Uterus (tissue), 4 donors: ENCODE results near the gene RNU5B-1. TPM values are rescaled to one million over a fixed set of nuclear protein-coding genes. Genes with fewer than 3 reads are reported as not detected.

Experiments
- DNase-seq, 2 donors: peaks; one replicate each; pipeline ENCODE4 v3.0.0-alpha.2; 2019 to 2020
- H3K27ac ChIP-seq, 2 donors: fragments of 200-600 bp; sonication (generic); 1 replicate in 1 of 2; 2 replicates in 1 of 2; pipeline ENCODE4 v1.5.1; 2016 to 2018
- H3K27me3 ChIP-seq, 2 donors: fragments of 200-600 bp; sonication (generic); one replicate each; pipeline ENCODE4 v1.5.1; 2018 to 2019; ENCODE audit warnings: control low read depth in 1 of 2
- H3K36me3 ChIP-seq, 2 donors: fragments of 200-600 bp; sonication (generic); one replicate each; pipeline ENCODE4 v1.5.1; 2019; ENCODE audit warnings: control low read depth in 1 of 2
- H3K4me1 ChIP-seq, 2 donors: fragments of 200-600 bp; sonication (generic); one replicate each; pipeline ENCODE4 v1.5.1; 2018 to 2019; ENCODE audit warnings: control low read depth in 1 of 2
- H3K4me3 ChIP-seq, 2 donors: fragments of 200-600 bp; sonication (generic); 1 replicate in 1 of 2; 2 replicates in 1 of 2; pipeline ENCODE4 v1.5.1; 2018 to 2019; ENCODE audit warnings: mild to moderate bottlenecking in 1 of 2
- H3K9me3 ChIP-seq, 2 donors: fragments of 200-600 bp; sonication (generic); one replicate each; pipeline ENCODE4 v1.5.1; 2019; ENCODE audit warnings: control low read depth in 1 of 2
- POLR2A ChIP-seq, 2 donors: fragments of 450-650 bp; IDR thresholded peaks; one replicate each; pipeline ENCODE4 v1.6.1; 2016; ENCODE audit warnings: antibody characterized with exemption in 2 of 2, mild to moderate bottlenecking in 1 of 2, moderate library complexity in 1 of 2
- intact Hi-C: fragments of 100-400 bp; cut with DNase I; formaldehyde crosslinking; loops from one replicate; pipeline ENCODE4 v1.15.1; 2023; ENCODE audit warnings: low total_unique reads
- total RNA-seq, 4 donors: library from RNA; depleted of rRNA in 3 of 4; stranded (reverse); fragments of >200 nt in 3 of 4; gene quantifications; one replicate each; pipeline versions ENCODE4 v1.1.0 to v1.2.4, GENCODE V29; 2014 to 2023
- TF ChIP-seq, protein P1 (sequence below), 4 experiments: fragments of 200-600 bp in 2 of 4; fragments of 450-650 bp in 2 of 4; sonication (generic) in 2 of 4; IDR thresholded peaks; one replicate each; pipeline ENCODE4 v1.5.1; 2016 to 2019; ENCODE audit warnings: antibody characterized with exemption in 4 of 4, mild to moderate bottlenecking in 2 of 4, moderate library complexity in 1 of 4
- donor health status: DM: yes; HTN: yes; CAD: no.

Gene RNU5B-1
- total RNA-seq, 4 donors from 2014 or later, result 34.0 TPM; not detected in 3

DNA sequence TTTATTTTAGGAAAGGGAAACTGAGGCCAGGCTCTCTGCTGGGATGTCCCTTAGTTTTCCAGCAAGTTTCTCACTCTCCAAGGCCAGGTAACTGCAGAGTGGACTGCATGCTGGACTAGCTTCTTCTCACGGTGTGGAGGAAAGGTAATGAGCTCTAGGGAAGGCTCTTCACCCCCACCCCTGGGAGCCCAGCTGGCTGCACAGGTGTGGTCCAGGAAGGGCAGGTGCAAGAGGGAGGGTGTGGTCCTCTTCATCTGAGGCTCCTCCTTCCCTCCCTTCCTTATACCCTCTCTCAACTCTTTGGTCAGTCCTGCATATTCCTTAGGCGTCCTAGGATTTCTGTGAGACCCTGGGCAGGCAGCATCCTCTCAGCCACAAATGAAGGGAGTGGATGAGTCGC is 33.9 kb downstream of the RNU5B-1 start:
- Histone ChIP-seq H3K27ac (no peak overlapping the region), H3K9me3 (no peaks in the 10 kb centered on the region), H3K4me1 (no peaks in the 10 kb centered on the region), H3K4me3 (no peak overlapping the region), H3K36me3 (no peaks in the 10 kb centered on the region), H3K27me3 (no peaks in the 10 kb centered on the region)
- TF ChIP-seq, protein P1, sequence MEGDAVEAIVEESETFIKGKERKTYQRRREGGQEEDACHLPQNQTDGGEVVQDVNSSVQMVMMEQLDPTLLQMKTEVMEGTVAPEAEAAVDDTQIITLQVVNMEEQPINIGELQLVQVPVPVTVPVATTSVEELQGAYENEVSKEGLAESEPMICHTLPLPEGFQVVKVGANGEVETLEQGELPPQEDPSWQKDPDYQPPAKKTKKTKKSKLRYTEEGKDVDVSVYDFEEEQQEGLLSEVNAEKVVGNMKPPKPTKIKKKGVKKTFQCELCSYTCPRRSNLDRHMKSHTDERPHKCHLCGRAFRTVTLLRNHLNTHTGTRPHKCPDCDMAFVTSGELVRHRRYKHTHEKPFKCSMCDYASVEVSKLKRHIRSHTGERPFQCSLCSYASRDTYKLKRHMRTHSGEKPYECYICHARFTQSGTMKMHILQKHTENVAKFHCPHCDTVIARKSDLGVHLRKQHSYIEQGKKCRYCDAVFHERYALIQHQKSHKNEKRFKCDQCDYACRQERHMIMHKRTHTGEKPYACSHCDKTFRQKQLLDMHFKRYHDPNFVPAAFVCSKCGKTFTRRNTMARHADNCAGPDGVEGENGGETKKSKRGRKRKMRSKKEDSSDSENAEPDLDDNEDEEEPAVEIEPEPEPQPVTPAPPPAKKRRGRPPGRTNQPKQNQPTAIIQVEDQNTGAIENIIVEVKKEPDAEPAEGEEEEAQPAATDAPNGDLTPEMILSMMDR (IDR thresholded peaks at IDR 0.05), result no peak
- TF ChIP-seq POLR2A (IDR thresholded peaks at IDR 0.05), result no peak
- intact Hi-C loops, result no loop called here
- DNase-seq, result no peak

GRCh38 chr15:65338823-65339222 is 34.3 kb downstream of the RNU5B-1 start:
- H3K27me3 ChIP-seq, result no peaks in the 10 kb centered on the region
- no peak overlapping the region for H3K4me3 ChIP-seq
- TF ChIP-seq, protein P1 (IDR thresholded peaks at IDR 0.05), result no peak
- no peak for TF ChIP-seq POLR2A (IDR thresholded peaks at IDR 0.05)
- H3K9me3 ChIP-seq, result no peaks in the 10 kb centered on the region
- intact Hi-C loops, result no loop called here
- no peaks in the 10 kb centered on the region for H3K36me3 ChIP-seq
- no peaks in the 10 kb centered on the region for H3K4me1 ChIP-seq
- H3K27ac ChIP-seq, result no peak overlapping the region
- no peak for DNase-seq

DNA sequence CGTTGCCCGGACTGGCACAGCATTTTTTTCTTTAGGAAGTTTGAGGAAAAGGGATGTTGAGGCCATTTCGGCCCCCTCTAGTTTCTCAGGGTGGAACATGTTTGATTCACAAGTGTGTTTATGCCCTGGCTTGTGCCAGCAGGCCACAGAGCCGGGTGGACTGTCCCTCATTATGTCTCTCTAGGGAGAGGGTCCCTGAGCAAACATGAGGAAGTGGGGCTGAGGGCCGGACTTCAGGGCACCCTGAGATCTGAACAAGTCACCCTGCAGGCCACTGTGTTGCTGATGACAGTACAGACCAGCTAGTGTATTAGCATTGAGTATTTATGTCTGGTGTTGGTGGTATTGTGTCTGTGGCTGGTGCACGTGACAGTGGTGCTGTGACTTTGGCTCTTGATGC is 34.9 kb downstream of the RNU5B-1 start:
- H3K36me3 ChIP-seq, result no peaks in the 10 kb centered on the region

GRCh38 chr15:65339920-65340319 is 35.4 kb downstream of the RNU5B-1 start:
- Histone ChIP-seq H3K27ac (no peak overlapping the region), H3K27me3 (no peaks in the 10 kb centered on the region), H3K36me3 (no peaks in the 10 kb centered on the region), H3K4me3 (no peak overlapping the region), H3K9me3 (no peaks in the 10 kb centered on the region), H3K4me1 (no peaks in the 10 kb centered on the region)
- TF ChIP-seq, protein P1 (IDR thresholded peaks at IDR 0.05), result no peak
- TF ChIP-seq POLR2A (IDR thresholded peaks at IDR 0.05), result no peak
- intact Hi-C loops, result no loop called here
- DNase-seq, result no peak

More for the DNA sequence above, 34.9 kb downstream of the RNU5B-1 start:
- no peak for TF ChIP-seq POLR2A (IDR thresholded peaks at IDR 0.05)
- TF ChIP-seq, protein P1 (IDR thresholded peaks at IDR 0.05), result no peak
- Histone ChIP-seq H3K4me3 (no peak overlapping the region), H3K9me3 (no peaks in the 10 kb centered on the region), H3K27ac (no peak overlapping the region), H3K4me1 (no peaks in the 10 kb centered on the region), H3K27me3 (no peaks in the 10 kb centered on the region)
- DNase-seq, result no peak
- intact Hi-C loops, result no loop called here

DNA sequence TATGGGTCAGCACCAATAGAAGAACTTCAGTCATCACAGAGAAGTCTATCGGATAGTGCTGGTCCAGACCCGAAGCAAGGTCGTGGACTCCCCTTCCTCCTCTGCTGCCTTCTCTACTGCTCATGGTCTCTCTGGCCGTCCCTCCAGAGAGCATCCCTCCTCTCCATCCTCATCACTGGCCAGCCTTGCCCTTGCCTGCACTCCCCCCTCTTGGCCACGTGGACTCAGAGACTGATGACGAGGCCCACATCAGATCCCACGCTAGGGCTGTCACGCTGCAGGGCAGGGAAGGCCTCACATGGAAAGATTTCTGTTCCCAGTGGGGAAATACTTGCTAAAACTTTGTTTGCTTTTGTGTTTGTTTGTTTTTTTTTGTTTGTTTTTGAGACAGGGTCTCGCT is 38.0 kb downstream of the RNU5B-1 start:
- Histone ChIP-seq H3K4me1 (no peaks in the 10 kb centered on the region), H3K9me3 (no peaks in the 10 kb centered on the region), H3K27me3 (no peaks in the 10 kb centered on the region), H3K36me3 (no peaks in the 10 kb centered on the region), H3K27ac (no peak overlapping the region), H3K4me3 (no peak overlapping the region)
- intact Hi-C loops, result no loop called here
- no peak for DNase-seq
- TF ChIP-seq, protein P1 (IDR thresholded peaks at IDR 0.05), result no peak
- no peak for TF ChIP-seq POLR2A (IDR thresholded peaks at IDR 0.05)
